ENCODE measurements around the gene PDCL2. TPM values are rescaled to one million over a fixed set of nuclear protein-coding genes. Genes with fewer than 3 reads are reported as not detected.
A peak's percentile ranks its signal among the peaks of the same experiment; 100 is the strongest.

PDCL2 gene
- total RNA-seq, 1 donor from 2014 or later: not detected

GRCh38 chr4:55546756-55547465 lies 45.1 kb downstream of the PDCL2 start, which contains the start of gene CLOCK:
TSS of gene CLOCK (minus strand) at chr4:55546909. CDS start at chr4:55482785, 64,124 bp downstream.
- Mint-ChIP-seq H3K4me1 (peaks cover 29% of the 10 kb centered on the region), H3K4me3 (peak within 1 kb of the TSS; percentile 92), H3K27ac (peak within 1 kb of the TSS; percentile 90), H3K9me3 (no peaks in the 10 kb centered on the region), H3K27me3 (peaks cover 6% of the 10 kb centered on the region), H3K36me3 (ENCODE audit: low read depth) (peaks cover 2% of the 10 kb centered on the region)
- intact Hi-C loops (cut with micrococcal nuclease): loop anchor here (1.0 to 10.0 kb wide), 13 partner anchors 15 to 1430 kb away; partner anchors contain the start of genes AASDH, CEP135, EXOC1 and NMU
- POLR2A ChIA-PET: interaction anchor here (0.6 to 2.5 kb wide), 11 partner anchors 11 to 1742 kb away, joined by 3 to 35 read pairs (median 7); partner anchors contain the start of genes AASDH, CEP135, NOA1 and TMEM165
- DNase-seq (peak; percentile 88), ATAC-seq (ENCODE audit: low read depth) (peak; percentile 76)
- CTCF ChIA-PET: interaction anchor here (0.9 to 1.6 kb wide), 2 partner anchors 20 to 201 kb away, joined by 4 to 5 read pairs; partner anchors contain the start of gene SRD5A3
- TF ChIP-seq CTCF (IDR thresholded peaks at IDR 0.05): no peak

DNA sequence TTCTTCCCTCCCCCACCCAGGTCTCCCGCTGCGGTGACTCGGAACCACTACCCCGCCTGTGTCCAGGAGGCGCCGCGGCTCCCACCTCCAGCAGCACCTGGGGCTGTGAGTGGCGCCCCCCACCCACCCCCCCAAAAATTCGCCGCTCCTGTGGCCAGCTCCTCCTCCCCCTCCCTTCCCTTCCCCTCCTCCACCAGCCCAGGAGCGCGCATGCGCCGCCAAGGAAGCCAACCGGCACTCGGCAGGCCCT lies 45.6 kb downstream of the PDCL2 start:
- ChIA-PET POLR2A (interaction anchor here (0.6 to 2.5 kb wide), 16 partner anchors 11 to 1741 kb away, joined by 3 to 35 read pairs (median 6); partner anchors contain the start of genes AASDH, CEP135, EXOC1 and NOA1), CTCF (interaction anchor here (0.9 to 1.6 kb wide), 2 partner anchors 21 to 200 kb away, joined by 4 to 5 read pairs; partner anchors contain the start of gene SRD5A3)
- ATAC-seq (ENCODE audit: low read depth) (peak; percentile 64), DNase-seq (no peak)
- intact Hi-C loops (cut with micrococcal nuclease): loop anchor here (1.0 to 10.0 kb wide), 12 partner anchors 88 to 1431 kb away; partner anchors contain the start of genes AASDH, CEP135, EXOC1 and NMU
- peaks cover 2% of the 10 kb centered on the region for H3K27me3 Mint-ChIP-seq
- TF ChIP-seq CTCF (IDR thresholded peaks at IDR 0.05): no peak
- peaks cover 29% of the 10 kb centered on the region for H3K4me1 Mint-ChIP-seq
- no peaks in the 10 kb centered on the region for H3K9me3 Mint-ChIP-seq
- peak overlapping the region; percentile 92 for H3K4me3 Mint-ChIP-seq
- peaks cover 2% of the 10 kb centered on the region for H3K36me3 Mint-ChIP-seq (ENCODE audit: low read depth)
- peak overlapping the region; percentile 53 for H3K27ac Mint-ChIP-seq

GRCh38 chr4:55545641-55546505 lies 46.2 kb downstream of the PDCL2 start:
- H3K36me3 Mint-ChIP-seq (ENCODE audit: low read depth): peaks cover 2% of the 10 kb centered on the region
- intact Hi-C loops (cut with micrococcal nuclease): loop anchor here (1.0 to 10.0 kb wide), 13 partner anchors 89 to 1431 kb away; partner anchors contain the start of genes AASDH, CEP135, EXOC1 and NMU
- TF ChIP-seq CTCF (IDR thresholded peaks at IDR 0.05): no peak
- CTCF ChIA-PET: interaction anchor here (0.5 to 1.6 kb wide), 7 partner anchors 9 to 200 kb away, joined by 3 to 5 read pairs (median 3); partner anchors contain the start of gene SRD5A3
- H3K4me3 Mint-ChIP-seq: peak overlapping the region; percentile 92
- H3K9me3 Mint-ChIP-seq: no peaks in the 10 kb centered on the region
- H3K27ac Mint-ChIP-seq: peak overlapping the region; percentile 88
- POLR2A ChIA-PET: interaction anchor here (0.6 to 2.5 kb wide), 19 partner anchors 9 to 1741 kb away, joined by 3 to 35 read pairs (median 5); partner anchors contain the start of genes AASDH, CEP135, EXOC1 and NOA1
- no peaks in the 10 kb centered on the region for H3K27me3 Mint-ChIP-seq
- peak; percentile 47 for ATAC-seq (ENCODE audit: low read depth)
- H3K4me1 Mint-ChIP-seq: peaks cover 29% of the 10 kb centered on the region
- peak; percentile 68 for DNase-seq

GRCh38 chr4:55545151-55545550 lies 46.9 kb downstream of the PDCL2 start:
- no peaks in the 10 kb centered on the region for H3K27me3 Mint-ChIP-seq
- no peaks in the 10 kb centered on the region for H3K9me3 Mint-ChIP-seq
- intact Hi-C loops (cut with micrococcal nuclease): loop anchor here (2.0 to 10.0 kb wide), 4 partner anchors 90 to 1362 kb away; partner anchors contain the start of genes AASDH, NMU and REST
- peaks cover 2% of the 10 kb centered on the region for H3K36me3 Mint-ChIP-seq (ENCODE audit: low read depth)
- ChIA-PET POLR2A (interaction anchor here (1.2 to 2.5 kb wide), 7 partner anchors 9 to 1432 kb away, joined by 3 to 35 read pairs (median 7); partner anchors contain the start of genes CEP135, NOA1, SRD5A3 and TMEM165), CTCF (interaction anchor here (0.7 to 1.3 kb wide), 4 partner anchors 9 to 150 kb away, joined by 3 read pairs; no protein-coding TSS in a partner anchor)
- no peak for TF ChIP-seq CTCF (IDR thresholded peaks at IDR 0.05)
- H3K27ac Mint-ChIP-seq: peak overlapping the region; percentile 88
- H3K4me1 Mint-ChIP-seq: peaks cover 29% of the 10 kb centered on the region
- H3K4me3 Mint-ChIP-seq: peak overlapping the region; percentile 92
- DNase-seq (no peak), ATAC-seq (ENCODE audit: low read depth) (no peak)
